ENCODE measurements around the gene PAQR4. TPM values are rescaled to one million over a fixed set of nuclear protein-coding genes. Genes with fewer than 3 reads are reported as not detected.

PAQR4 gene
- total and polyA plus RNA-seq, 2 experiments from 2014 or later: 4.5 to 8.3 TPM

DNA sequence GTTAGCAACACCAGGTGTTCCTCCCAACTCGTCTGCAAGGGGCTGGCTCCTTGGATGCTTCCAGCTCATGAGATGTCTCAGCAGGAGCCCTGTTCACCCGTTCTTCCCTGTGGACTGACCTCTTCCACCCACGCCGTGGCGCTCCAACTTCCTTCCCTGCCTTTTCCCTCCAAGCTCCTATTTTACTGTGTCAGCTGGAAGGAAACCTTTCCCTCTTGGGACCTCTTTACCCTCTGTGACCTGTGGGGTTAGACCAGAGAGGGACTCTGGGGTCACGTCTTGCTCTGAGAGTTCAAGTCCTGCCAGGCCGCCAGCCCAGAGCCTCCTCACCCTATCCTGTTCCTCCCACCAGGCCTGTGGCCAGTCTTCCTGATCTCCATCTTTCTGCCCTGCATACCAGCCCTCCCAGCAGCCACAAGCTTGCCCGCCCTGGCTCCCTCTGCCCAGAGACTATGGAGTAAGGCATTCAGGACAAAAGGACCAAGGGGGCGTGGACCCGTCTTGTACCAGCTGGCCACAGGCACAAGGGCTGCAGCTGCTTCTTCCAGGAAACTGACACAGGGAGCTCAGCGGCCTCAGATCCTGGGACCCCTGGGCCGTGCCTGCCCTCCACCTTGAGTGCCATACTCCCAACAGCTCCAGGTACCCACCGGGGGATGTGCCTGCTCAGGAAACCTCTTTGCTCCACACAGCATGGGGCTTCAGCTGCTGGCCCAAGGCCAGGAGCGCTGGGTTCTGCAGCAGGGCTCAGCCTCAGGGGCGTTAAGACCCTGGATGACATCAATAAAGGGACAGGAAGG, 3.0 kb downstream of the PAQR4 start:
- Histone ChIP-seq H3K27ac (no peak overlapping the region), H4K20me1 (ENCODE audit: insufficient read depth, poor library complexity, severe bottlenecking) (no peaks in the 10 kb centered on the region), H3K4me3 (no peak overlapping the region), H3K9me3 (ENCODE audit: low read depth) (no peaks in the 10 kb centered on the region), H3K4me2 (no peak overlapping the region), H3K79me2 (no peaks in the 10 kb centered on the region), H3K27me3 (no peaks in the 10 kb centered on the region), H2AFZ (no peak overlapping the region), H3K36me3 (replicated peaks; ENCODE audit: insufficient read depth, low read depth) (no peaks in the 10 kb centered on the region), H3K9me2 (replicated peaks; ENCODE audit: insufficient read depth) (no peaks in the 10 kb centered on the region), H3K4me1 (ENCODE audit: insufficient read depth) (peaks cover 3% of the 10 kb centered on the region)
- no peak for DNase-seq (ENCODE audit: low spot score)
- TF ChIP-seq CTCF (IDR thresholded peaks at IDR 0.05; ENCODE audit: poor library complexity) (no peak), EZH2phosphoT487 (IDR thresholded peaks at IDR 0.05; ENCODE audit: low read depth, severe bottlenecking, unreplicated experiment) (no peak), EZH2 (IDR thresholded peaks at IDR 0.05; ENCODE audit: borderline replicate concordance) (no peak)
- WGBS (ENCODE audit: low lambda C conversion rate, missing lambda C conversion rate): 87% methylated on average over 15 of the region's 15 CpGs

DNA sequence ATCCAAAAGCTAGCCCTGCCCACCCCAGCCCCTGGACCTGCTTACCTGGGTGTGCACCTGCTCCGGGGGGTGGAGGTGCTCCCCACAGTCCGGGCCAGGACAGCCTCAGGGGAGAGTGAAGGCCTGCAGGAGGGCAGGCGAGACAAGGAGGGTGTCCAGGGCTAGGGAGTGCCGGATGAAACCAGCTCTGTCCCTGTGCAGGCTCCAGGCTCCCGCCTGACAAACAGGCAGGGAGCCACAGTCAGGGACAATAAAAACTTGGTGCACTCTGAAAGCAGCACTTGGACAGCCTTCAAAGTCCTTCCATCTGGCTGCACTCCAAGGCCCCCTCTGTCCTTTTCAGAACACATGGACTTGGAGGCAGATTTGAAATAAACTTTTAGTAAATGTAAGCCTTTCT, 3.9 kb downstream of the PAQR4 start:
- H3K4me3 ChIP-seq: no peak overlapping the region
- 78% methylated on average over 5 of the region's 5 CpGs for WGBS (ENCODE audit: low lambda C conversion rate, missing lambda C conversion rate)

GRCh38 chr16:2973605-2974318, 4.6 kb downstream of the PAQR4 start:
- Histone ChIP-seq H2AFZ (no peak overlapping the region), H3K36me3 (replicated peaks; ENCODE audit: insufficient read depth, low read depth) (no peaks in the 10 kb centered on the region), H3K79me2 (no peaks in the 10 kb centered on the region), H4K20me1 (ENCODE audit: insufficient read depth, poor library complexity, severe bottlenecking) (no peaks in the 10 kb centered on the region), H3K4me3 (no peak overlapping the region), H3K9me3 (ENCODE audit: low read depth) (no peaks in the 10 kb centered on the region), H3K27ac (no peak overlapping the region), H3K27me3 (no peaks in the 10 kb centered on the region), H3K9me2 (replicated peaks; ENCODE audit: insufficient read depth) (no peaks in the 10 kb centered on the region), H3K4me2 (no peak overlapping the region), H3K4me1 (ENCODE audit: insufficient read depth) (peaks cover 3% of the 10 kb centered on the region)
- DNase-seq (ENCODE audit: low spot score): no peak
- 90% methylated on average over 12 of the region's 17 CpGs for WGBS (ENCODE audit: low lambda C conversion rate, missing lambda C conversion rate)
- no peak for TF ChIP-seq CTCF (IDR thresholded peaks at IDR 0.05; ENCODE audit: poor library complexity)
- no peak for TF ChIP-seq EZH2 (IDR thresholded peaks at IDR 0.05; ENCODE audit: borderline replicate concordance)
- TF ChIP-seq EZH2phosphoT487 (IDR thresholded peaks at IDR 0.05; ENCODE audit: low read depth, severe bottlenecking, unreplicated experiment): no peak

More for the DNA sequence above, 3.9 kb downstream of the PAQR4 start:
- TF ChIP-seq CTCF (IDR thresholded peaks at IDR 0.05; ENCODE audit: poor library complexity): no peak
- Histone ChIP-seq H3K36me3 (replicated peaks; ENCODE audit: insufficient read depth, low read depth) (no peaks in the 10 kb centered on the region), H3K27ac (no peak overlapping the region), H2AFZ (no peak overlapping the region), H3K4me2 (no peak overlapping the region), H3K9me3 (ENCODE audit: low read depth) (no peaks in the 10 kb centered on the region), H4K20me1 (ENCODE audit: insufficient read depth, poor library complexity, severe bottlenecking) (no peaks in the 10 kb centered on the region), H3K9me2 (replicated peaks; ENCODE audit: insufficient read depth) (no peaks in the 10 kb centered on the region), H3K79me2 (no peaks in the 10 kb centered on the region), H3K4me1 (ENCODE audit: insufficient read depth) (peaks cover 3% of the 10 kb centered on the region), H3K27me3 (no peaks in the 10 kb centered on the region)
- no peak for DNase-seq (ENCODE audit: low spot score)
